NCI-H2029 (cell line): ENCODE measurements around the gene MYL1.

Source experiments
- DNase-seq: peaks from one replicate; lab custom pipeline; 2025; lab: John Stamatoyannopoulos, UW

Gene MYL1

GRCh38 chr2:210267698-210268097 is 47.3 kb downstream of the MYL1 start:
- DNase-seq: no peak

GRCh38 chr2:210264282-210264681 is 50.7 kb downstream of the MYL1 start:
- no peak for DNase-seq

GRCh38 chr2:210263841-210264240 is 51.1 kb downstream of the MYL1 start:
- no peak for DNase-seq

- DNase-seq: no peak
Measured at GRCh38 chr2:210262036-210262435, 52.9 kb downstream of the MYL1 start.

DNA sequence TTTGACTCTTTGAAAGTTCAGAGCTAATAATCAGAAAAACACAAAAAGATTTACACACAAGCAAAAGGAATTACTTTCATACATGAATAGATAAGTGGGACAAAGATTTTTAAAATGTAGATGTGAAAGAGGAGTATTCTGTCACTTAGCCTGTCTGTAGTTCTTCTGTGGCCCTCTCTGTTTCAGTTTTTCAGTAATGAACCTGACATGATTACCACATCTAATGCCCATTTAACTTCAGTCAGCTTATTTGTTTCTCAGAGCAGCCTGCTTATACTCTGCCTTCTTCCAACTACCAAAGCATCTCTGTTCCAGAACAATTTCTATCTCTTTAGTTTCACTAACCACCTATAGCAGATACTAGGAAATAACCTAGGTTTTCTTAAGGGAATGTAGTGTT is 55.3 kb downstream of the MYL1 start:
- DNase-seq: no peak

DNA sequence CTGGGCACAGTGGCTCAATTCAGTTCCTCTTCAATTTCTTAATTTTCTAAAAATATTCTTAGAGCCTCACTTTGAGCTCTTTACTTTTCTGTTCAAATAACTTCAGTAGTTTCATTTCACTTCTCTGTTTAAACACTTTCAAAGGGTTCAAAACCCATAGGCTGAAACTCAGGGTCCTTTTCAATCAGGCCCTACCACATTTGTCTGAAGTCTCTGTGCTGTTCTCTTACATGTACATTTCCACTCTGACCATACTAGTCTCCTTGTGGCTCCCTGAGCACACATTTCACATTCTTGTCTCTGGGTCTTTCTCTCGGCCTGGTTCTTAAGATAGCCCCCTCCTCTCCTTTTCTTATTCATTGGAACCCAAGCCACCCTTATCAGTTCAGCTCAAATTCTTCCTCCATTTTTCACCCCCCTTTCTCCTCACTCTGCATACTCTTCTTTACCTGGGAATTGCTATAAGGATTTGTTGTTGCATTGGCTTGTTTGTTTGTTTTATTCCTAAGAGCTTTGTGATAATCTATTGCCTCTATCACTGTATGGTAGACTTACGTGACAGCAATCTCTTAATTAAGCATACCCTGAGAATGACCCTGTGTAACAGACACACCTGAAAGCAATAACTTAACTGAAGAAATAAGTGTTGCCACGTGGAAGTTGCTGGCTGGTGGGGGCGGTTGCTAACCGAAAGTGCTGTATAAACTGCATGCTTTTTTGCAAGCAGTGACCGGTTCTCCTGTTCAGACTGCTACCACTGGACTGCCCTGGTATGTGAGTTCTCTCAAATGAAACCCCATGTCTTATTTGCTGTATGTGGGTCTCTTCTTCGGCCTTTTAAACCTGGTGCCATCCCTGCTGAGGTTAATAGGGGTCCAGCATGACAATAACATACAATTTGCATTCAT is 62.0 kb downstream of the MYL1 start:
- DNase-seq: no peak

DNA sequence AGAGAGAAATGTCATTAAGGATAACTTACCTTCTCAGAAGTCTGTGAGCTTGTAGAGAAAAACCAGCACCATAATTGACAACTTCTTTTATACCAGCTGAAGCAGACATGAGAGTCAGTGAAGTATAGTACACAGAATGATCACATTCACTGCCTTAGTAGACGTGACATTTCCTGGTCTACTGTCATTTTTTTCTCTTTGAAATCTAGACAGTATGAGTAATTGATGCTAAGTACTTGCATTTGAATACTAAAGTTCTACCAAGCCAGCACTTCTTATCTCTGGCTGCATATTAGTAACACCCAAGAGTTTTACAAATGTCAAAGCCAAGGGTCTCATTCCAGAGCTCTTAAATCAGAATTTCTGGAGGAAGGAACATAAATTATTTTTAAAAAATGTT is 64.4 kb downstream of the MYL1 start:
- DNase-seq: no peak
